ENCODE data around the gene POLE.

The POLE gene

DNA sequence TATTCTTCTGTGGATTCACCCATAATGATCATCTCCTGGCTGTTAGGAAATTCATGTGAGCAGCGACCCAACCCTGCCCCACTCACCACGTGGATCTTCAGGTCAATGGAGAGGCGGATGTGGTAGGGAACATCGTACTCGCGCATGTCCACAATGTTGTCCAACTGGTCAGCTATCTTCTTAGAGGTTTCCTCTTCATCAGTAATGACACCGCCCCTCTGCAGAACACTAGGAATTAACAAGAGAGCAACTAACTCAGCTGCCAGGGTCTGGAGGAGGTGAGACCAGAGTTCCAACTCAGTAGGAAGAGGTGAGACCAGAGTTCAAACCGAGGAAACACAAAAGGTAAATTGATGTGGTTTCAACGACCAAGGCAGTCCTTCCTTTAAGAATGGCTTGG lies 9.7 kb downstream of the POLE start:
- DNase-seq (ENCODE audit: low read depth): no peak
- no peak overlapping the region for H3K4me3 ChIP-seq (ENCODE audit: low read depth, low read length)
- TF ChIP-seq, protein P1, sequence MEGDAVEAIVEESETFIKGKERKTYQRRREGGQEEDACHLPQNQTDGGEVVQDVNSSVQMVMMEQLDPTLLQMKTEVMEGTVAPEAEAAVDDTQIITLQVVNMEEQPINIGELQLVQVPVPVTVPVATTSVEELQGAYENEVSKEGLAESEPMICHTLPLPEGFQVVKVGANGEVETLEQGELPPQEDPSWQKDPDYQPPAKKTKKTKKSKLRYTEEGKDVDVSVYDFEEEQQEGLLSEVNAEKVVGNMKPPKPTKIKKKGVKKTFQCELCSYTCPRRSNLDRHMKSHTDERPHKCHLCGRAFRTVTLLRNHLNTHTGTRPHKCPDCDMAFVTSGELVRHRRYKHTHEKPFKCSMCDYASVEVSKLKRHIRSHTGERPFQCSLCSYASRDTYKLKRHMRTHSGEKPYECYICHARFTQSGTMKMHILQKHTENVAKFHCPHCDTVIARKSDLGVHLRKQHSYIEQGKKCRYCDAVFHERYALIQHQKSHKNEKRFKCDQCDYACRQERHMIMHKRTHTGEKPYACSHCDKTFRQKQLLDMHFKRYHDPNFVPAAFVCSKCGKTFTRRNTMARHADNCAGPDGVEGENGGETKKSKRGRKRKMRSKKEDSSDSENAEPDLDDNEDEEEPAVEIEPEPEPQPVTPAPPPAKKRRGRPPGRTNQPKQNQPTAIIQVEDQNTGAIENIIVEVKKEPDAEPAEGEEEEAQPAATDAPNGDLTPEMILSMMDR (IDR thresholded peaks at IDR 0.05; ENCODE audit: low read depth, low read length, missing control alignments): no peak

- H3K4me3 ChIP-seq (ENCODE audit: low read depth, low read length): no peak overlapping the region
- TF ChIP-seq, protein P1 (IDR thresholded peaks at IDR 0.05; ENCODE audit: low read depth, low read length, missing control alignments): no peak
- DNase-seq (ENCODE audit: low read depth): no peak
Observed at GRCh38 chr12:132675757-132676432, 11.2 kb downstream of the POLE start.

DNA sequence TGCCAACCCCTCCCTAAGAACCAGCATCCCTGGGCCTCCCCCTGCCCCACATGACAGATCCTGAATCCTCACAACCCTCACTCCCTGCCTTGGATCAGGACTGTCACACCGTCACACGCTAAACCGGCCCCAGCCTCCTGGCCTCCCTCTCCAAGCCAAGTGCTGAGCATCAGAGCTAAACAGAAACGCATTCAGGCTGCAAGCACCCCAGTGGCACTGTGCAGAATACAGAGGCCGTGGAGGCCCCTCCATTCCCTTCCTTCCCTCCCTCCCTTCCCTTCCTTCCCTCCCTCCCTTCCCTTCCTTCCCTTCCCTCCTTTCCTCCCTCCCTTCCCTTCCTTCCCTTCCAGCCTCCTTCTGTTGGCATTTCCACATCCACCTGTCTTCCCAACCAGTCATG lies 12.6 kb downstream of the POLE start:
- TF ChIP-seq, protein P1 (IDR thresholded peaks at IDR 0.05; ENCODE audit: low read depth, low read length, missing control alignments): no peak
- no peak for DNase-seq (ENCODE audit: low read depth)
- H3K4me3 ChIP-seq (ENCODE audit: low read depth, low read length): no peak overlapping the region

DNA sequence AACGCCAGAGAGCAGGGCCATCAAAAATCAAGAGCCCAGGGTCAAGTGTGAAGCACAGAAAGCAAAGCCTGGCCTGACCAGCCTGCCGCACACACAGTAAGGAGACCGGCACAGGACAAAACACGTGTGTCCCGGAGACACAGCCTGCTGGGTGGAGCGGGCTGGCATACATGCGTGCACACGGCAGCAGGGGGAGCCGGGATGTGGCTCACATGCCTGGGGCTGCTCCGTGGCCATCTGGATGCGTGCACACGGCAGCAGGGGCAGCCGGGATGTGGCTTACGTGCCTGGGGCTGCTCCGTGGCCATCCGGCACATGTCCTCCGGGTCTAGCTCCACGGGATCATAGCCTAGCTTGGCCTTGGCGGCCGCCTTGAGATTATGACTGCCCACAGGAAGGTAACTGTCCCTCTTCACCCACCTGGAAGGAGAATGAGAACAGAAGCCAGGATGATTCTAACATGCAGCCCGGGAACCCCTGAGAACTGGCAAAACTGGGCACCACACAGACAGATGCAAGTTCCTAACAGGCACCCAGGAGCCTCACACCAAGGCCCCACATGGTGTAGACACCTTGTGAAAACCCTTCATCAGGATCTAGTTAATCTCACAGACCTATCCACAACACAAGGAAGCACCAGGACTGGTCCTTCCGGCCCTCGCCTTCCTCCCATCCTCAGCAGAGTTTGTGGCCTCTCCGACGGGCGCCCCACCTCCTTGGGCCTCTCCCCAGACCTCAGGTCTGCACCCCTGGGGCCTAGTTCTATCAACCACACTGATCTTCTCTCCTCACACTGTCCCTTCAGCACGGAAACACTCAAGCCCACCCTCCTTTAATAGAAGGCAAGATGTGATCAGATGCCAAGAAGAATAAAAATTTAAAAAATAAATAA lies 13.6 kb downstream of the POLE start:
- no peak overlapping the region for H3K4me3 ChIP-seq (ENCODE audit: low read depth, low read length)
- no peak for DNase-seq (ENCODE audit: low read depth)
- TF ChIP-seq, protein P1 (IDR thresholded peaks at IDR 0.05; ENCODE audit: low read depth, low read length, missing control alignments): no peak

GRCh38 chr12:132672678-132673077 lies 14.5 kb downstream of the POLE start:
- H3K4me3 ChIP-seq (ENCODE audit: low read depth, low read length): no peak overlapping the region
- TF ChIP-seq, protein P1 (IDR thresholded peaks at IDR 0.05; ENCODE audit: low read depth, low read length, missing control alignments): no peak
- no peak for DNase-seq (ENCODE audit: low read depth)

DNA sequence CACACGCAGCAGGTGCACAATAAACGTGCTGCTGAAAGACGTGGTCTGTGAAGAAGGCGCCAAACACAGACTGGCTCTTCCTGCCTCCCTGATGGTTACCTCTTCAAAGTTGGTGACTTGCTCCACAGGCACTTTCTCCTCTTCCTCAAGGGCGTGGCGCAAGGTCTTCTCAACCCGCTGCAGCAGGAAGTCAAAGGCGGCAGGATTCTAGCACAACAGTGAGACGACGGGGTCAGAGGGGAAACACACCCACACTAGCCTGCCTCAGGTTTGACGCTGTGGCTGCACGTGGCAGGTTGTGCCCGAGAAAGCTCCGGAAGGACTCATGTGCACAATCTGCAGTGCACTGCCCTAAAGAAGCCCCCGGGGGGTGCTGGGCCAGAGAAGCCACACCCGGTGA lies 15.0 kb downstream of the POLE start:
- no peak overlapping the region for H3K4me3 ChIP-seq (ENCODE audit: low read depth, low read length)
- no peak for DNase-seq (ENCODE audit: low read depth)
- TF ChIP-seq, protein P1 (IDR thresholded peaks at IDR 0.05; ENCODE audit: low read depth, low read length, missing control alignments): no peak

All from GM12864 (cell line).